A673 (cell line): ENCODE results near the gene OR8H3.

Experiments used
- EZH2 ChIP-seq: fragments of 200-600 bp; sonication (generic); IDR thresholded peaks from 2 replicates; pipeline ENCODE4 v1.6.1; 2017; ENCODE audit warnings: borderline replicate concordance, low read depth, mild to moderate bottlenecking, mixed read lengths, antibody characterized with exemption, low read length; ENCODE audit not compliant: poor library complexity, severe bottlenecking
- TF ChIP-seq, protein P1 (sequence below): fragments of 300-800, 200-600 bp; sonication (generic); conservative IDR thresholded peaks from 2 replicates; pipeline ENCODE4 v1.5.1; 2017; ENCODE audit warnings: low read depth, mild to moderate bottlenecking, antibody characterized with exemption, low read length, moderate library complexity, mixed read lengths

DNA sequence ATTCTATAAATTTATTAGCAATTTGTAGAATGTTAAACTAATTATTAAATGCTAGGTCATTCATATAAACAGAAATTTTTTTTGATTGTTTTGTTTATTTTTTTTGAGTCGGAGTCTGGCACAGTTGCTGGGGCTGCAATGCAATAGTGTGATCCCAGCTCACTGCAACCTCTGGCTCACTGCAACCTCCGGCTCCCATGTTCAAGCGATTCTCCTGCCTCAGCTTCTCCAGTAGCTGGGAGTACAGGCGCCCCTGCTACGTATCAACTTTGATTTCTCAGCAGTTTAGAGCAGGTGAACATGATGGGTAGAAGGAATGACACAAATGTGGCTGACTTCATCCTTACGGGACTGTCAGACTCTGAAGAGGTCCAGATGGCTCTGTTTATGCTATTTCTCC is at the start of gene OR8H3:
- TF ChIP-seq, protein P1, sequence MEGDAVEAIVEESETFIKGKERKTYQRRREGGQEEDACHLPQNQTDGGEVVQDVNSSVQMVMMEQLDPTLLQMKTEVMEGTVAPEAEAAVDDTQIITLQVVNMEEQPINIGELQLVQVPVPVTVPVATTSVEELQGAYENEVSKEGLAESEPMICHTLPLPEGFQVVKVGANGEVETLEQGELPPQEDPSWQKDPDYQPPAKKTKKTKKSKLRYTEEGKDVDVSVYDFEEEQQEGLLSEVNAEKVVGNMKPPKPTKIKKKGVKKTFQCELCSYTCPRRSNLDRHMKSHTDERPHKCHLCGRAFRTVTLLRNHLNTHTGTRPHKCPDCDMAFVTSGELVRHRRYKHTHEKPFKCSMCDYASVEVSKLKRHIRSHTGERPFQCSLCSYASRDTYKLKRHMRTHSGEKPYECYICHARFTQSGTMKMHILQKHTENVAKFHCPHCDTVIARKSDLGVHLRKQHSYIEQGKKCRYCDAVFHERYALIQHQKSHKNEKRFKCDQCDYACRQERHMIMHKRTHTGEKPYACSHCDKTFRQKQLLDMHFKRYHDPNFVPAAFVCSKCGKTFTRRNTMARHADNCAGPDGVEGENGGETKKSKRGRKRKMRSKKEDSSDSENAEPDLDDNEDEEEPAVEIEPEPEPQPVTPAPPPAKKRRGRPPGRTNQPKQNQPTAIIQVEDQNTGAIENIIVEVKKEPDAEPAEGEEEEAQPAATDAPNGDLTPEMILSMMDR: no peak
- no peak for TF ChIP-seq EZH2
